ENCODE data around the gene NEGR1. TPM values are rescaled to one million over a fixed set of nuclear protein-coding genes. Genes with fewer than 3 reads are reported as not detected.

NEGR1 gene
- total and polyA plus RNA-seq, 12 donors, result 2.3 to 18.3 (median 5.2) TPM

GRCh38 chr1:72227667-72228066, 54.7 kb downstream of the NEGR1 start:
- DNase-seq (no peak), ATAC-seq (no peak)
- no peaks in the 10 kb centered on the region for H3K9me3 ChIP-seq
- no peak for TF ChIP-seq CTCF (IDR thresholded peaks at IDR 0.05)
- H3K36me3 ChIP-seq, result no peaks in the 10 kb centered on the region
- WGBS, 2 donors, result 78 to 80% methylated on average over 4 of the region's 4 CpGs
- no peaks in the 10 kb centered on the region for H3K4me1 ChIP-seq
- no peak overlapping the region for H3K4me3 ChIP-seq
- intact Hi-C loops (cut with DNase I), result loop anchor here in 1 of 10 donors (1.0 kb wide), 1 partner anchor 16 kb away; no protein-coding TSS in a partner anchor
- no peaks in the 10 kb centered on the region for H3K27me3 ChIP-seq
- H3K27ac ChIP-seq, result no peak overlapping the region

GRCh38 chr1:72224506-72224905, 57.8 kb downstream of the NEGR1 start:
- H3K27me3 ChIP-seq, result no peaks in the 10 kb centered on the region
- no peaks in the 10 kb centered on the region for H3K4me1 ChIP-seq
- H3K4me3 ChIP-seq, result no peak overlapping the region
- ATAC-seq (no peak), DNase-seq (no peak)
- no peak overlapping the region for H3K27ac ChIP-seq
- H3K9me3 ChIP-seq, result no peaks in the 10 kb centered on the region
- no peaks in the 10 kb centered on the region for H3K36me3 ChIP-seq
- intact Hi-C loops (cut with DNase I), result no loop called here
- no peak for TF ChIP-seq CTCF (IDR thresholded peaks at IDR 0.05)
- WGBS, 2 donors, result 86 to 91% methylated on average over 3 of the region's 3 CpGs

- Histone ChIP-seq H3K4me3 (no peak overlapping the region), H3K36me3 (no peaks in the 10 kb centered on the region), H3K27me3 (no peaks in the 10 kb centered on the region), H3K9me3 (no peaks in the 10 kb centered on the region), H3K27ac (no peak overlapping the region), H3K4me1 (no peaks in the 10 kb centered on the region)
- intact Hi-C loops (cut with DNase I), result no loop called here
- no peak for TF ChIP-seq CTCF (IDR thresholded peaks at IDR 0.05)
- ATAC-seq (no peak), DNase-seq (no peak)
- 77 to 79% methylated on average over 1 of the region's 1 CpG for WGBS, 2 donors
These were observed 60.5 kb downstream of the NEGR1 start for GRCh38 chr1:72221811-72222210.

- H3K9me3 ChIP-seq, result no peaks in the 10 kb centered on the region
- DNase-seq (no peak), ATAC-seq (no peak)
- WGBS, 2 donors, result 89 to 91% methylated on average over 5 of the region's 5 CpGs
- H3K27me3 ChIP-seq, result no peaks in the 10 kb centered on the region
- H3K4me1 ChIP-seq, result no peaks in the 10 kb centered on the region
- no peak for TF ChIP-seq CTCF (IDR thresholded peaks at IDR 0.05)
- intact Hi-C loops (cut with DNase I), result no loop called here
- H3K36me3 ChIP-seq, result no peaks in the 10 kb centered on the region
- no peak overlapping the region for H3K4me3 ChIP-seq
- no peak overlapping the region for H3K27ac ChIP-seq
These were observed 64.1 kb downstream of the NEGR1 start for GRCh38 chr1:72218141-72218739.

Data from heart right ventricle (tissue), 16 donors.